H9 (cell line): Measurements from ENCODE around the gene FAM81A. TPM values are rescaled to one million over a fixed set of nuclear protein-coding genes. Genes with fewer than 3 reads are reported as not detected.

ENCODE experiments used
- DNase-seq: peaks from one replicate; pipeline ENCODE4 v3.0.0-alpha.2; 2017
- H2AFZ ChIP-seq: one replicate; pipeline ENCODE4 v1.6.1; 2013; ENCODE audit warnings: mild to moderate bottlenecking, low read length, control low read depth, moderate library complexity
- H2AK5ac ChIP-seq: 2 replicates; pipeline ENCODE4 v1.6.1; 2013; ENCODE audit warnings: low read length, control low read depth, mixed read lengths; ENCODE audit not compliant: insufficient read length
- H2BK120ac ChIP-seq: one replicate; pipeline ENCODE4 v1.6.1; 2013; ENCODE audit warnings: low read depth, mild to moderate bottlenecking, low read length, control low read depth, inconsistent platforms; ENCODE audit not compliant: poor library complexity, severe bottlenecking
- H2BK12ac ChIP-seq: 2 replicates; pipeline ENCODE4 v1.6.1; 2013; ENCODE audit warnings: low read length, control low read depth, mixed read lengths, low read depth; ENCODE audit not compliant: insufficient read length
- H2BK15ac ChIP-seq: 2 replicates; pipeline ENCODE4 v1.6.1; 2013; ENCODE audit warnings: low read depth, low read length, control low read depth
- H2BK20ac ChIP-seq: one replicate; pipeline ENCODE4 v1.6.1; 2013; ENCODE audit warnings: low read depth, mild to moderate bottlenecking, low read length, control low read depth, inconsistent platforms; ENCODE audit not compliant: poor library complexity, severe bottlenecking
- H2BK5ac ChIP-seq: 2 replicates; pipeline ENCODE4 v1.6.1; 2013; ENCODE audit warnings: low read length, control low read depth, mixed read lengths; ENCODE audit not compliant: insufficient read length
- H3K14ac ChIP-seq: 2 replicates; pipeline ENCODE4 v1.6.1; 2013; ENCODE audit warnings: low read length, control low read depth; ENCODE audit not compliant: insufficient read depth
- H3K18ac ChIP-seq: 2 replicates; pipeline ENCODE4 v1.6.1; 2013; ENCODE audit warnings: low read depth, mild to moderate bottlenecking, mixed read lengths, low read length, control low read depth; ENCODE audit not compliant: insufficient read length
- H3K23ac ChIP-seq: 2 replicates; pipeline ENCODE4 v1.6.1; 2013; ENCODE audit warnings: low read length, control low read depth, mixed read lengths, low read depth; ENCODE audit not compliant: insufficient read length
- H3K23me2 ChIP-seq: 2 replicates; pipeline ENCODE4 v1.6.1; 2013; ENCODE audit warnings: low read depth, mild to moderate bottlenecking, mixed read lengths, low read length, control low read depth; ENCODE audit not compliant: insufficient read length, poor library complexity, severe bottlenecking
- H3K27ac ChIP-seq: 2 replicates; pipeline ENCODE4 v1.5.1; 2013; ENCODE audit warnings: low read length, control low read depth, mixed read lengths, low read depth; ENCODE audit not compliant: insufficient read length
- H3K27me3 ChIP-seq: 2 replicates; pipeline ENCODE4 v1.6.1; 2013; ENCODE audit warnings: low read length, control low read depth, inconsistent platforms; ENCODE audit not compliant: insufficient read depth
- H3K4ac ChIP-seq: 2 replicates; pipeline ENCODE4 v1.6.1; 2013; ENCODE audit warnings: low read depth, mild to moderate bottlenecking, control low read depth, inconsistent platforms, low read length, moderate library complexity
- H3K4me1 ChIP-seq: 2 replicates; pipeline ENCODE4 v1.6.1; 2013; ENCODE audit warnings: low read length, control low read depth, inconsistent platforms; ENCODE audit not compliant: insufficient read depth
- H3K4me2 ChIP-seq: 2 replicates; pipeline ENCODE4 v1.6.1; 2013; ENCODE audit warnings: low read length, control low read depth, mixed read lengths; ENCODE audit not compliant: insufficient read length, insufficient read depth
- H3K56ac ChIP-seq: 2 replicates; pipeline ENCODE4 v1.6.1; 2013; ENCODE audit warnings: low read depth, mild to moderate bottlenecking, mixed read lengths, low read length, control low read depth; ENCODE audit not compliant: insufficient read length
- H3K79me1 ChIP-seq: 2 replicates; pipeline ENCODE4 v1.6.1; 2013; ENCODE audit warnings: low read depth, mild to moderate bottlenecking, moderate library complexity, low read length, control low read depth, inconsistent platforms; ENCODE audit not compliant: insufficient read depth, poor library complexity, severe bottlenecking
- H3K79me2 ChIP-seq: 2 replicates; pipeline ENCODE4 v1.6.1; 2013; ENCODE audit warnings: low read length, control low read depth, inconsistent platforms; ENCODE audit not compliant: insufficient read depth
- H3K9ac ChIP-seq: 2 replicates; pipeline ENCODE4 v1.6.1; 2013; ENCODE audit warnings: low read length, control low read depth, mixed read lengths; ENCODE audit not compliant: insufficient read length; ENCODE audit errors: extremely low read depth
- H3K9me3 ChIP-seq: one replicate; pipeline ENCODE4 v1.6.1; 2013; ENCODE audit warnings: low read depth, low read length, inconsistent platforms; ENCODE audit not compliant: control insufficient read depth
- H3T11ph ChIP-seq: one replicate; pipeline ENCODE4 v1.6.1; 2013; ENCODE audit warnings: mild to moderate bottlenecking, low read length, control low read depth, inconsistent platforms
- H4K20me1 ChIP-seq: one replicate; pipeline ENCODE4 v1.6.1; 2013; ENCODE audit not compliant: control insufficient read depth, insufficient read length, insufficient read depth
- H4K5ac ChIP-seq: 2 replicates; pipeline ENCODE4 v1.6.1; 2013; ENCODE audit warnings: low read depth, mild to moderate bottlenecking, mixed read lengths, low read length, control low read depth; ENCODE audit not compliant: insufficient read length
- H4K8ac ChIP-seq: replicated peaks from 2 replicates; pipeline ENCODE4 v1.6.1; 2013; ENCODE audit warnings: low read length, control low read depth, mixed read lengths, low read depth; ENCODE audit not compliant: insufficient read length
- H4K91ac ChIP-seq: 2 replicates; pipeline ENCODE4 v1.6.1; 2013; ENCODE audit warnings: low read depth, mild to moderate bottlenecking, moderate library complexity, mixed read lengths, low read length, control low read depth; ENCODE audit not compliant: insufficient read length
- H3K27ac Mint-ChIP-seq, 3 experiments: 2 replicates in 2 of 3; 3 replicates in 1 of 3; pipeline ENCODE4 v1.8.0; 2020 to 2021; ENCODE audit warnings: mixed read lengths in 3 of 3, mild to moderate bottlenecking in 1 of 3, moderate library complexity in 1 of 3
- H3K27me3 Mint-ChIP-seq: 2 replicates; pipeline ENCODE4 v1.8.0; 2021; ENCODE audit warnings: low read depth, mild to moderate bottlenecking, moderate library complexity, mixed read lengths
- H3K36me3 Mint-ChIP-seq, 3 experiments: 2 replicates in 2 of 3; 3 replicates in 1 of 3; pipeline ENCODE4 v1.8.0; 2020 to 2021; ENCODE audit warnings: low read depth in 3 of 3, mixed read lengths in 3 of 3; ENCODE audit not compliant: insufficient read depth in 1 of 3
- H3K4me1 Mint-ChIP-seq, 2 experiments: 2 replicates each; pipeline ENCODE4 v1.8.0; 2020; ENCODE audit warnings: mixed read lengths in 2 of 2
- H3K4me3 Mint-ChIP-seq, 2 experiments: 2 replicates in 1 of 2; 3 replicates in 1 of 2; pipeline ENCODE4 v1.8.0; 2020 to 2021; ENCODE audit warnings: mild to moderate bottlenecking in 2 of 2, mixed read lengths in 2 of 2, moderate library complexity in 1 of 2
- H3K9me3 Mint-ChIP-seq, 2 experiments: 2 replicates in 1 of 2; 3 replicates in 1 of 2; pipeline ENCODE4 v1.8.0; 2020; ENCODE audit warnings: mild to moderate bottlenecking in 2 of 2, mixed read lengths in 2 of 2, moderate library complexity in 1 of 2
- CTCF ChIP-seq: fragments of 200-600 bp; sonication (generic); conservative IDR thresholded peaks from 3 replicates; pipeline ENCODE4 v1.8.0; 2021; ENCODE audit warnings: antibody characterized with exemption, mild to moderate bottlenecking
- WGBS: extraction: QIAGEN DNeasy Blood & Tissue Kit; methylation state at CpG from one replicate; pipeline ENCODE4 v1.1.7; 2013; ENCODE audit warnings: missing lambda C conversion rate, low lambda C conversion rate, mixed read lengths; ENCODE audit not compliant: insufficient read length; ENCODE audit errors: extremely low coverage; 5-methylcytosine and 5-hydroxymethylcytosine counted together
- total RNA-seq: library from RNA; stranded (reverse); gene quantifications from 2 replicates; pipeline ENCODE4 v1.2.1, GENCODE V29; 2021

The FAM81A gene
- total RNA-seq, 1 experiment from 2014 or later, result 1.7 TPM

GRCh38 chr15:59553879-59554735 is 116.1 kb downstream of the FAM81A start:
- no peak for DNase-seq
- Mint-ChIP-seq H3K27me3 (peaks cover 78% of the 10 kb centered on the region), H3K4me1 (peaks cover 15% of the 10 kb centered on the region in 2 experiments), H3K4me3 (no peak overlapping the region), H3K27ac (no peak overlapping the region), H3K9me3 (peaks cover 0 to 1% of the 10 kb centered on the region in 2 experiments; a peak in 3 of 5 replicates), H3K36me3 (no peaks in the 10 kb centered on the region)
- Histone ChIP-seq H4K20me1 (no peaks in the 10 kb centered on the region), H3K79me1 (no peaks in the 10 kb centered on the region), H2AFZ (no peak overlapping the region), H2BK120ac (no peak overlapping the region), H3K9me3 (no peaks in the 10 kb centered on the region), H3K4ac (no peak overlapping the region), H2BK5ac (no peak overlapping the region), H3K23me2 (no peaks in the 10 kb centered on the region), H3K18ac (no peak overlapping the region), H3K23ac (no peak overlapping the region), H2AK5ac (no peak overlapping the region), H4K5ac (no peak overlapping the region), H4K91ac (no peak overlapping the region), H3K27me3 (no peaks in the 10 kb centered on the region), H4K8ac (no peak overlapping the region), H3K56ac (no peak overlapping the region), H2BK12ac (no peak overlapping the region), H2BK20ac (no peak overlapping the region), H3K9ac (no peak overlapping the region), H2BK15ac (no peak overlapping the region), H3K14ac (no peak overlapping the region), H3K4me1 (peaks cover 3% of the 10 kb centered on the region; the same call in 1 of the 2 replicates), H3K79me2 (no peaks in the 10 kb centered on the region), H3K4me2 (no peak overlapping the region), H3T11ph (no peak overlapping the region), H3K27ac (no peak overlapping the region)
- TF ChIP-seq CTCF, result no peak
- WGBS, result no CpG with 5 or more reads among the region's 12 CpGs
